GM12878 (cell line): ENCODE measurements around the gene KCND3. TPM values are rescaled to one million over a fixed set of nuclear protein-coding genes. Genes with fewer than 3 reads are reported as not detected.

Experiments used
- CBX5 ChIP-seq: sonication (generic); IDR thresholded peaks from 2 replicates; pipeline ENCODE4 v1.6.1; 2016; ENCODE audit warnings: low read depth, moderate library complexity, mild to moderate bottlenecking, inconsistent platforms
- CREB1 ChIP-seq: IDR thresholded peaks from 2 replicates; pipeline ENCODE4 v1.6.1; 2012; ENCODE audit warnings: low read depth, mild to moderate bottlenecking, inconsistent platforms
- ETV6 ChIP-seq, 2 experiments: fragments of 450-650 bp in 1 of 2; IDR thresholded peaks in 1 of 2; conservative IDR thresholded peaks in 1 of 2; 2 replicates each; pipeline ENCODE4 v1.6.1; 2014; ENCODE audit warnings: antibody characterized with exemption in 1 of 2, borderline replicate concordance in 1 of 2, low read depth in 1 of 2, mild to moderate bottlenecking in 1 of 2, moderate library complexity in 1 of 2
- HDAC2 ChIP-seq: fragments of 200-600 bp; sonication (generic); IDR thresholded peaks from 2 replicates; pipeline ENCODE4 v1.6.1; 2017
- HDGF ChIP-seq: fragments of 450-650 bp; IDR thresholded peaks from 2 replicates; pipeline ENCODE4 v1.6.1; 2016; ENCODE audit warnings: antibody characterized with exemption
- IKZF1 ChIP-seq: fragments of 450-650 bp; conservative IDR thresholded peaks from 2 replicates; pipeline ENCODE4 v1.6.1; 2017; ENCODE audit warnings: antibody characterized with exemption, mild to moderate bottlenecking
- JUND ChIP-seq: IDR thresholded peaks from 2 replicates; pipeline ENCODE4 v1.6.1; 2012; ENCODE audit warnings: low read depth, mild to moderate bottlenecking, low read length, improper control_type of control experiment, moderate library complexity
- NFIC ChIP-seq: IDR thresholded peaks from 2 replicates; pipeline ENCODE4 v1.6.1; 2012; ENCODE audit warnings: low read depth, mild to moderate bottlenecking, inconsistent platforms, low read length, moderate library complexity
- PAX5 ChIP-seq: IDR thresholded peaks from 2 replicates; pipeline ENCODE4 v1.6.1; 2011; ENCODE audit warnings: low read depth, low read length, borderline replicate concordance
- TAF1 ChIP-seq: IDR thresholded peaks from 2 replicates; pipeline ENCODE4 v1.6.1; 2011; ENCODE audit warnings: mild to moderate bottlenecking, low read depth, low read length, borderline replicate concordance
- TCF12 ChIP-seq: IDR thresholded peaks from 2 replicates; pipeline ENCODE4 v1.6.1; 2011; ENCODE audit warnings: low read depth, mild to moderate bottlenecking, low read length
- TCF3 ChIP-seq: IDR thresholded peaks from 2 replicates; pipeline ENCODE4 v1.6.1; 2012; ENCODE audit warnings: low read depth, mild to moderate bottlenecking, low read length, borderline replicate concordance; ENCODE audit not compliant: insufficient read depth
- ZSCAN29 ChIP-seq: fragments of 450-650 bp; IDR thresholded peaks from 2 replicates; pipeline ENCODE4 v1.6.1; 2017; ENCODE audit warnings: mild to moderate bottlenecking, moderate library complexity
- polyA plus RNA-seq, 11 experiments: library from polyadenylated mRNA; depleted of rRNA in 4 of 11; unstranded in 6 of 11; stranded (reverse) in 5 of 11; fragments of >200 nt; fragmentation: Nextera tagmentation in 4 of 11; fragmentation: Illumina TruSeq in 1 of 11; extraction: Ambion mirVana in 4 of 11; extraction: Trizol in 1 of 11; gene quantifications; 1 replicate in 1 of 11; 2 replicates in 10 of 11; pipeline versions ENCODE4 v1.2.1 to v1.2.3, GENCODE V29; 2011 to 2016; ENCODE audit warnings: inconsistent platforms in 2 of 11, missing spikeins in 2 of 11, low read depth in 1 of 11
- total RNA-seq, 4 experiments: library from RNA; depleted of rRNA in 3 of 4; stranded (reverse); fragments of >200 nt in 3 of 4; fragmentation: Illumina TruSeq in 1 of 4; extraction: Trizol in 1 of 4; gene quantifications; 2 replicates each; pipeline versions ENCODE4 v1.2.1 to v1.2.3, GENCODE V29; 2013 to 2021
- TF ChIP-seq, protein P1 (sequence below): fragments of 450-650 bp; IDR thresholded peaks from 2 replicates; pipeline ENCODE4 v1.6.1; 2018; ENCODE audit warnings: borderline replicate concordance, mild to moderate bottlenecking; ENCODE audit not compliant: partially characterized antibody
- TF ChIP-seq, protein P2 (sequence below): fragments of 150-350 bp; IDR thresholded peaks from 2 replicates; pipeline ENCODE4 v1.6.1; 2014; ENCODE audit warnings: mild to moderate bottlenecking, low read depth, low read length
- TF ChIP-seq, protein P3 (sequence below), 3 experiments: IDR thresholded peaks in 2 of 3; conservative IDR thresholded peaks in 1 of 3; 2 replicates each; pipeline ENCODE4 v1.5.1; 2011; ENCODE audit warnings: low read depth in 3 of 3, low read length in 3 of 3, mild to moderate bottlenecking in 3 of 3, control low read depth in 2 of 3, moderate library complexity in 2 of 3, inconsistent platforms in 1 of 3, mixed read lengths in 1 of 3; ENCODE audit not compliant: control insufficient read depth in 2 of 3, insufficient read depth in 1 of 3; ENCODE audit errors: extremely low read depth in 1 of 3
- TF ChIP-seq, protein P4 (sequence below): fragments of 450-650 bp; IDR thresholded peaks from 2 replicates; pipeline ENCODE4 v1.6.1; 2016; ENCODE audit warnings: mild to moderate bottlenecking

The KCND3 gene
- total and polyA plus RNA-seq, 10 of the 15 experiments (the other 5 are each of a cell fraction or from before 2014, with no cell fraction given): 0.02 TPM; not detected in 9

DNA sequence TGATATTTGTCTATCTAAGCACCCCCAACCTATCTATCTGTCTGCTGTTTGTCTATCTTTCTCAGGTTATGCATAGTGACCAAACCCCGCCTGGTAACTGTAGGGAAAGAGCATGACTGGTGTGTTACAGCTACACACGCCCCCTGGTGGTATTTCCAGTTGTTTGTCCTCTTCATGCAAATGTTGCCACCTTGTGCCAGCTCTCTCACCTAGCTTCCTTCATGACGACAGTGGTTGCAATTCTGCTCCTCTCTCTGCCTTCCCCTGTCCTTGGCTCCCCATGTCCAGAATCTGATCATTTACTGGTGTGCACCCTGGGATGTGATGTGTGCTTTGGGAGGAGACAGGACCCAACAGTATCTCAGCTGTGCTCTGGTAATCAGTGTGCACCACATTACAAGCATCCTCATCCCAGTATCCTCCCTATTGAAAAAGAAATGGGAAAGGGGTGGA lies 242.2 kb downstream of the KCND3 start (continued):
- TF ChIP-seq HDAC2 (no peak), JUND (no peak), TCF3 (no peak), PAX5 (no peak), ETV6 (conservative IDR thresholded peaks at IDR 0.05 in 1 of 2, IDR thresholded peaks at IDR 0.05 in 1 of 2; ENCODE audit: borderline replicate concordance in 1 of 2, low read depth in 1 of 2) (no peak), TCF12 (no peak), ZSCAN29 (no peak), HDGF (no peak), CBX5 (peak; percentile 90; the same call in 1 of the 2 replicates), TAF1 (no peak), CREB1 (peak; percentile 52; the same call in 1 of the 2 replicates), NFIC (no peak), IKZF1 (no peak)
- TF ChIP-seq, protein P1, sequence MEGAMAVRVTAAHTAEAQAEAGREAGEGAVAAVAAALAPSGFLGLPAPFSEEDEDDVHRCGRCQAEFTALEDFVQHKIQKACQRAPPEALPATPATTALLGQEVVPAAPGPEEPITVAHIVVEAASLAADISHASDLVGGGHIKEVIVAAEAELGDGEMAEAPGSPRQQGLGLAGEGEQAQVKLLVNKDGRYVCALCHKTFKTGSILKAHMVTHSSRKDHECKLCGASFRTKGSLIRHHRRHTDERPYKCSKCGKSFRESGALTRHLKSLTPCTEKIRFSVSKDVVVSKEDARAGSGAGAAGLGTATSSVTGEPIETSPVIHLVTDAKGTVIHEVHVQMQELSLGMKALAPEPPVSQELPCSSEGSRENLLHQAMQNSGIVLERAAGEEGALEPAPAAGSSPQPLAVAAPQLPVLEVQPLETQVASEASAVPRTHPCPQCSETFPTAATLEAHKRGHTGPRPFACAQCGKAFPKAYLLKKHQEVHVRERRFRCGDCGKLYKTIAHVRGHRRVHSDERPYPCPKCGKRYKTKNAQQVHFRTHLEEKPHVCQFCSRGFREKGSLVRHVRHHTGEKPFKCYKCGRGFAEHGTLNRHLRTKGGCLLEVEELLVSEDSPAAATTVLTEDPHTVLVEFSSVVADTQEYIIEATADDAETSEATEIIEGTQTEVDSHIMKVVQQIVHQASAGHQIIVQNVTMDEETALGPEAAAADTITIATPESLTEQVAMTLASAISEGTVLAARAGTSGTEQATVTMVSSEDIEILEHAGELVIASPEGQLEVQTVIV: no peak
- TF ChIP-seq, protein P2, sequence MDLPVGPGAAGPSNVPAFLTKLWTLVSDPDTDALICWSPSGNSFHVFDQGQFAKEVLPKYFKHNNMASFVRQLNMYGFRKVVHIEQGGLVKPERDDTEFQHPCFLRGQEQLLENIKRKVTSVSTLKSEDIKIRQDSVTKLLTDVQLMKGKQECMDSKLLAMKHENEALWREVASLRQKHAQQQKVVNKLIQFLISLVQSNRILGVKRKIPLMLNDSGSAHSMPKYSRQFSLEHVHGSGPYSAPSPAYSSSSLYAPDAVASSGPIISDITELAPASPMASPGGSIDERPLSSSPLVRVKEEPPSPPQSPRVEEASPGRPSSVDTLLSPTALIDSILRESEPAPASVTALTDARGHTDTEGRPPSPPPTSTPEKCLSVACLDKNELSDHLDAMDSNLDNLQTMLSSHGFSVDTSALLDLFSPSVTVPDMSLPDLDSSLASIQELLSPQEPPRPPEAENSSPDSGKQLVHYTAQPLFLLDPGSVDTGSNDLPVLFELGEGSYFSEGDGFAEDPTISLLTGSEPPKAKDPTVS: no peak
- TF ChIP-seq, protein P3, sequence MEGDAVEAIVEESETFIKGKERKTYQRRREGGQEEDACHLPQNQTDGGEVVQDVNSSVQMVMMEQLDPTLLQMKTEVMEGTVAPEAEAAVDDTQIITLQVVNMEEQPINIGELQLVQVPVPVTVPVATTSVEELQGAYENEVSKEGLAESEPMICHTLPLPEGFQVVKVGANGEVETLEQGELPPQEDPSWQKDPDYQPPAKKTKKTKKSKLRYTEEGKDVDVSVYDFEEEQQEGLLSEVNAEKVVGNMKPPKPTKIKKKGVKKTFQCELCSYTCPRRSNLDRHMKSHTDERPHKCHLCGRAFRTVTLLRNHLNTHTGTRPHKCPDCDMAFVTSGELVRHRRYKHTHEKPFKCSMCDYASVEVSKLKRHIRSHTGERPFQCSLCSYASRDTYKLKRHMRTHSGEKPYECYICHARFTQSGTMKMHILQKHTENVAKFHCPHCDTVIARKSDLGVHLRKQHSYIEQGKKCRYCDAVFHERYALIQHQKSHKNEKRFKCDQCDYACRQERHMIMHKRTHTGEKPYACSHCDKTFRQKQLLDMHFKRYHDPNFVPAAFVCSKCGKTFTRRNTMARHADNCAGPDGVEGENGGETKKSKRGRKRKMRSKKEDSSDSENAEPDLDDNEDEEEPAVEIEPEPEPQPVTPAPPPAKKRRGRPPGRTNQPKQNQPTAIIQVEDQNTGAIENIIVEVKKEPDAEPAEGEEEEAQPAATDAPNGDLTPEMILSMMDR (IDR thresholded peaks at IDR 0.05 in 2 of 3, conservative IDR thresholded peaks at IDR 0.05 in 1 of 3; ENCODE audit: control insufficient read depth in 2 of 3, extremely low read depth in 1 of 3, insufficient read depth in 1 of 3, low read depth in 3 of 3, low read length in 3 of 3): peak; percentile 63 to 88 (median 65)
- TF ChIP-seq, protein P4, sequence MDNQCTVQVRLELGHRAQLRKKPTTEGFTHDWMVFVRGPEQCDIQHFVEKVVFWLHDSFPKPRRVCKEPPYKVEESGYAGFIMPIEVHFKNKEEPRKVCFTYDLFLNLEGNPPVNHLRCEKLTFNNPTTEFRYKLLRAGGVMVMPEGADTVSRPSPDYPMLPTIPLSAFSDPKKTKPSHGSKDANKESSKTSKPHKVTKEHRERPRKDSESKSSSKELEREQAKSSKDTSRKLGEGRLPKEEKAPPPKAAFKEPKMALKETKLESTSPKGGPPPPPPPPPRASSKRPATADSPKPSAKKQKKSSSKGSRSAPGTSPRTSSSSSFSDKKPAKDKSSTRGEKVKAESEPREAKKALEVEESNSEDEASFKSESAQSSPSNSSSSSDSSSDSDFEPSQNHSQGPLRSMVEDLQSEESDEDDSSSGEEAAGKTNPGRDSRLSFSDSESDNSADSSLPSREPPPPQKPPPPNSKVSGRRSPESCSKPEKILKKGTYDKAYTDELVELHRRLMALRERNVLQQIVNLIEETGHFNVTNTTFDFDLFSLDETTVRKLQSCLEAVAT: no peak
